Stimulated activated CD8-positive, alpha-beta memory T cell treated with anti-CD3 and anti-CD28 coated beads, Interleukin-4, amount 100 ng/mL, for 48 hours (primary cell): ENCODE data around the gene NPLOC4.

Source experiments
- DNase-seq: peaks from one replicate; pipeline ENCODE4 v3.0.0-alpha.2; 2020

Gene NPLOC4

GRCh38 chr17:81528651-81529436 is 108.1 kb downstream of the NPLOC4 start:
- no peak for DNase-seq

- DNase-seq, result no peak
Observed at GRCh38 chr17:81528384-81528650, 108.6 kb downstream of the NPLOC4 start.

- no peak for DNase-seq
Observed at GRCh38 chr17:81527591-81528383, 109.1 kb downstream of the NPLOC4 start, which contains the start of gene FSCN2. Gene FSCN2, plus strand, starts transcription at chr17:81528377. Its CDS starts 155 bp downstream, at chr17:81528532.

DNA sequence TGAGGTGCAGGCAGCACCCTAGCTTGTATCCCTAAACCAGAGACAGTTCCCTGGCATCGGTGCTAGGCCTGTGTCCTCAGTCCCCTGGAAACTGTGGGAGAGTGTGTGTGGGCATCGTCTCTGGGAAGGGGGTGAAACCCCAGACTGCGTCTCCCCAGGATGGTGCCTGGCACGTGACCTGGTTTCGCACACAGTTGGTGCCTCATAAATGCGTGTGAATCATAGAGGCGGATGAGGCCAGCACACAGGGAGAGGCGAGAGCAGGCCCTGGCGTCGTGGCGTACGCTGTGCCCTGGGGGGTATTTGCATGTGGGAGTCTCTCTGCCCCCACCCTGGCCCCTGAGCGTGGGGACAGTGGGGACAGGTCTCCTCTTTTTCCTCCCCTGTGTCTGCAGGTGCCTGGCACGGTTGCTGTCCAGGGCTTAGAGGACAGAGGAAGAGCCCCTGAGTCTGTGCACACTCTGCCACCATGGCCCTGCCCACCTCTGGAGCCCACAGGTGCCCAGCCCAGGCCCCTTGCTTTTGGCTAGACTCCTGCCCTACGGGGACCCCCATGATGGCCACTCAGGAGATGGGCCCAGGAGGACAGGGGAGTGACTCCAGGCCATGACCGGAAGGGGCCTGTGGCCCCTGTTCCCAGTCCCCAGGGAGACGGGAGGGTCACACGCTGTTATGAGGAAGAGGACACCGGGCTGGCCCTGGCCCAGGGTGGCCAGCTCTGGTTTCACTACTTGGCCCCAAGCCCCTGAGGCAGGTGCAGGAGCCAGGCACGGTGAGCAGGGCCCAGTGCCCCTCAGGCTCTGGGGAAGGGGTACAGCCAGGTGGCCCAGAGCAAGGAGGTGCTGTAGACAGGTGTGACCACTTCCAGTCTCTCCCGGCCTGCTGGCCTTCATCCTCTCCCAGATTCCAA is 110.0 kb downstream of the NPLOC4 start:
- DNase-seq, result no peak

DNA sequence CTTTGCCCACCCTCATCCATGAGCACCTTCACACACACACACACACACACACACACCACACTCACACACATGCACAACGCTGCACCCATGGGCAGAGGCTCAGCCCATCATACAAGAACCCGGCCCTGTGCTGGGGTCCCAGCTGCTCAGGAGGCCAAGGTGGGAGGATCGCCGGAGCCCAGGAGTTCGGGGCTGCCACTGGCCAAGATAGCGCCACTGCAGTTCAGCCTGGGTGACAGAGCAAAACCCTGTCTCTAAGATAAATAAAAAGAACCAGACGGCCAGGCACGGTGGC is 112.1 kb downstream of the NPLOC4 start:
- DNase-seq, result no peak

DNA sequence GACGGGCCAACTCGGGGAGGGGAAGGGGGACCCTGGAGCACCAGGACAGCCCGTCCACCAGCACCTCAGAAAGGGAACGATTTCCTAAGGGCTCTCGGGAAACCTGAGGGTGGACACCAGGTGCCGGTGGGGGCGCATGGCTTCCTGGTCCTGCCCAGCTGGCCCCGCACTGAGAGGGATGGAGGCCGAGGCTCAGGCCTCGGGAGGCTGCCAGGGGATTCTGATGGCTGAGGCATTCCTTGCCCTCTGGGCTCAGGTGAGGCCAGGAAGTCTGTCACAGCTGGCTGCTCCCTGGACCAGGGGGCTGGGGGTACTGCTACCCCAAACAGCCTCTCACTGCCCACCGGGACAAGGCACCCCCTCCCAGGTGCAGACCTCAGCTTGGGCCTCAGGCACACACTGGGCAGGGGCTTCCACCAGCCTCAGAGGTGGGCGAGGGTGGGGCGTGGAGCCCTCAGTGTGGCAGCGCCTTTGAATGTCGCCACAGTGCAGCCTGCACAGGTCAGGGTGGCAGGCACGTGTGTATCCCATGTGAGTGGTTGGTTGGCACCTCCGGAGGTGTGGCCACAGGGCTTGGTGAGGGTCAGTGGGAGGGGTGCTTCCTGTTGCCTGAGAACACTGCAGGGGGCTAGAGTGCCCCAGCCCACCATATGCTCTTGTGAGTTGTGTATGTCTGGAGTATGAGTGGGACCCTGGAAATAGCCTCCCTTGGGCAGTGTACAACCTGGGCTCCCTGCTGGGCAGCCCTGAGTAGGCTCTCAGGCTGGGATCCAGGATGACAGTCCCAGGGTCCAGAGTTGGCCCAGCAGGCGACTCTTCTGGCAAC is 112.7 kb downstream of the NPLOC4 start:
- DNase-seq, result no peak

- no peak for DNase-seq
Observed at GRCh38 chr17:81523402-81524038, 113.4 kb downstream of the NPLOC4 start.

- DNase-seq, result no peak
Observed at GRCh38 chr17:81522491-81523401, 114.2 kb downstream of the NPLOC4 start.

- DNase-seq, result no peak
Observed at GRCh38 chr17:81520021-81520901, 116.7 kb downstream of the NPLOC4 start.

DNA sequence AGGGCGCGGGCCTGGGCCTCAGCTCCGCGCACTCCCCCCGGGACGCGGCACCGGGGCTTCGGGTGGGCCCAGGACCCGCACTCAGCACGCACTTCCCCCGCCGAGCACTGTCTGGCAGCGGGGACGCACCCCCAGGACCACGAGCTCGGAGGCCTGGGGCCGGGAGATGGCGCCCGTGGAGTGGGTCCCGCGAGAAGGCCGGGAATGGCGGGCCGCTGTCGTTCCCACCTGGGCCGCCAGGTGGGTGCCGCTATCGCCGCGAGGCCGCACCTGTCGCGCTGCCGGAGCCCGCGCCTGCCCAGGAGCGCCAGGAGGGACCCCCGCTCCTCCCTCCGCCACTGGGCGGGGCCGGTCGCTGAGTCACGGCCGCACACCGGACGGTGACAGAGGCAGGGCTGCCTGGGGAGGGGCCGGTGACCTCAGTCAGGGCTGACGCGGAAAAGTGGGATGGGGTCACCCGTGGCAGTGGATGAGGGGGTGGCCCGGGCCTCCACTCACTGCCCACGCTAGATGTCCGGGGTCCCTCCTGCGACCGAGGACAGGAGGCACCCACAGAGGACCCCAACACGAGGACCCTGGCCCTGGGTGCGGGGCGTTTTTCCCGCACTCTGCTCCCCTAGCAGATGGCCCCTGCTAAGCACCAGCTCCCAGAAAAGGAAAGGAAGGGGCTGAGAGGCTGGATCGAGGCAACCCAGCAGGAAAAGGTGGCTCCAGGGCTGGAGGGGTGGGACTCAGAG is 117.5 kb downstream of the NPLOC4 start:
- peak; percentile 79 for DNase-seq

- peak; percentile 60 for DNase-seq
Observed at GRCh38 chr17:81518785-81519283, 118.1 kb downstream of the NPLOC4 start.

GRCh38 chr17:81518113-81518784 is 118.7 kb downstream of the NPLOC4 start:
- no peak for DNase-seq

DNA sequence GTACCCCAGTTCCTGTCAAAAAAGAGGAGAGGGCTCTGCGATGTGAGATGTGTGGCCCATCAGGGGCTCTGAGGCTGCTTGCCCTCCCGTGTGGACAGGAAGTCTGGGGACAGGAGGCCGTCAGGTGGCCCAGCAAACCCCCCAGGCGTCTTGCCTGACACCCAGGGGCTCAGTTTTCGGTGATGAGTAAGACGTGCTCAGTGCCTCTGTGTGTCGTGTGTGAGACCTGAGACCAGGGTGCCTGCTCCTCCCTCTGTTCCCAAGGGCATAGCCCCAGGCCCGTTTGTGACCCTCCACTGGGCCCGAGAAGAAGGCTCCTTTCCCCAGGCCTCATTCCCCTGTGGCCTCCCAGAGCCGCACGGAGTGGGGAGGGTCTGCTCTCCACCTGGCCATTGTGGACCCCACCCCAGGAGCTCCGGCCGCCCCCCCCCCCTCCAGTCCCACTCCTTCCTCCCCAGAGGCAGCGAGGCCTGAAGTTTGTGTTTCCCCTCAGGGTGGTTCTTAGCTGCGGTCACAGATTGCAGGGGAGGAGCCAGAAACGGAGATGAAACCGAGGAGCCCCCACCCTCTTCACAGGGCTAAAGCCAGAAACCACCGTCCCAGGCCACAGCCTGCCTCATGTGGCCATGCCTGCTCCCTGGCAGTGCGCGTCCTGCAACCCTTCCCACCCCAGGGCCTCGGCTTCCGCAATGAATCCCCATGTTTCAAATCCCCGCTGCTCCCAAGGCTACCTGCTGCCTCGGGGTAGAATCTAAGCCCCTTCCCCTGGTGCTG is 119.4 kb downstream of the NPLOC4 start:
- DNase-seq, result no peak

- DNase-seq, result no peak
Observed at GRCh38 chr17:81517009-81517338, 119.9 kb downstream of the NPLOC4 start.

DNA sequence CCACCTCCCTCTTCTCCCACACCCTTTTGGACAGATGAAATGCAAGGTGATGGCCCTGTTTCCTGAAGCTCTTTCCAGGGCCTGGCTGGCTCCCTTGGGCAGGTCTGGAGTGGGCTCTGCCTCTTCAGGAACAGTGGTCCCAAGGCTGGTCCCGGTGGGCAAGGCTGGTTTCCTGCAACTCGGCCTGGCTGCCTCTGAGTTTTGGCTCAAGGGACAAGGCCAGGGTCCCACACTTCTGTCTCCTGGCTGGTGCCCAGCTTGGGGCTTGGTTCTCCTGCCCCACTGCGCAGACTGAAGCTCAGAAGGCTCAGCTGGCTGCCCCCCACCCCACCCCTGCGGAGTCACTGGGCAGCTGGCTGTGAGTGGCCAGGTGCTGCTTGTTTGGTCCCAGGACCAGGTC is 120.5 kb downstream of the NPLOC4 start:
- DNase-seq, result no peak

DNA sequence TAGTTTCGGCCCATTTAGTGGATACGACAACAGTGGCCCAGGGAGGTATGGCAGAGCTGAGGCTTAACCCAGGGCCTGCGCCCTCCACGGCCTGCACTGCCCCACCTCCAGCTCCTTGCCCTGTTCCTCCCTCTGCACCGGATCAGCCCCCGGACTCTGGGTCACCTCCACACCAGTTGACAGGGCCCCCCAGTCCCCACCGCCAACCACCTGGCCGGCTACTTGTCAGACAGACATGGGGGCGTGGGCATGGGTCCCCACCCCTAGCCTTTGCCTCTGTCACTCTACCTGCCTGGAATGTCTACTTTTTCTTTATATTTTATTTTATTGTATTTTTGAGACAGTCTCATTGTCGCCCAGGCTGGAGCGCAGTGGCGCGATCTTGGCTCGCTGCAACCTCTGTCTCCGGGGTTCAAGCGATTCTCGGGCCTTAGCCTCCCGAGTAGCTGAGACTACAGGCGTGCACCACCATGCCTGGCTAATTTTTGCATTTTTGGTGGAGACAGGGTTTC is 121.3 kb downstream of the NPLOC4 start:
- DNase-seq, result no peak

- peak; percentile 81 for DNase-seq
Observed at GRCh38 chr17:81514739-81515529, 122.0 kb downstream of the NPLOC4 start.
